ENCODE results near the gene DHRSX. TPM values are rescaled to one million over a fixed set of nuclear protein-coding genes. Genes with fewer than 3 reads are reported as not detected.
A peak's percentile ranks its signal among the peaks of the same experiment; 100 is the strongest.

Gene DHRSX
- total and polyA plus RNA-seq, 10 of the 15 experiments (the other 5 are each of a cell fraction or from before 2014, with no cell fraction given), result 1.7 to 39.5 (median 16.5) TPM

GRCh38 chrX:2521927-2522386 is 21.2 kb upstream of the DHRSX start:
- POLR2A ChIA-PET, result no interaction called here
- FAIRE-seq (no peak), DNase-seq (ENCODE audit: low read depth, low spot score) (no peak), ATAC-seq (peak; percentile 75)
- peak overlapping the region; percentile 96 for H3K27ac ChIP-seq (ENCODE audit: control insufficient read depth, insufficient read depth)
- BruUV-seq (replicated peaks), result no TSS peak
- H2AFZ ChIP-seq (ENCODE audit: control insufficient read depth, low read depth, low read length), result peak overlapping the region; percentile 71; the same call in 1 of the 2 replicates
- CTCF ChIA-PET, result no interaction called here
- H3K4me1 ChIP-seq (ENCODE audit: control insufficient read depth, insufficient read depth, low read length), result peaks cover 31% of the 10 kb centered on the region
- H3K27me3 ChIP-seq (replicated peaks in 1 of 2; ENCODE audit: control insufficient read depth in 2 of 2, insufficient read depth in 2 of 2, low read length in 1 of 2), result no peaks in the 10 kb centered on the region
- H3K79me2 ChIP-seq (ENCODE audit: control insufficient read depth, insufficient read depth, low read length), result no peaks in the 10 kb centered on the region
- no peaks in the 10 kb centered on the region for H4K20me1 ChIP-seq (ENCODE audit: control insufficient read depth, insufficient read depth)
- no peak overlapping the region for H3K4me3 ChIP-seq
- in situ Hi-C loops (cut with MboI), result loop anchor here (25.0 kb wide), 1 partner anchor 1060 kb away; the partner anchor contains the start of gene ASMTL
- SMC1A ChIA-PET (ENCODE audit: uncharacterized antibody, unreplicated experiment), result no interaction called here
- peaks cover 16% of the 10 kb centered on the region for H3K9me3 ChIP-seq (replicated peaks; ENCODE audit: control insufficient read depth, insufficient read depth, low read length)
- H3K9ac ChIP-seq (ENCODE audit: control insufficient read depth, insufficient read depth, low read length), result peak overlapping the region; percentile 61
- RAD21 ChIA-PET (ENCODE audit: unreplicated experiment), result no interaction called here
- 24% methylated on average over 5 of the region's 6 CpGs for WGBS (ENCODE audit: insufficient coverage, insufficient replicate concordance, low lambda C conversion rate, missing lambda C conversion rate)
- intact Hi-C loops (cut with micrococcal nuclease; ENCODE audit: unreplicated experiment), result loop anchor here (10.0 kb wide), 1 partner anchor 173 kb away; the partner anchor contains the start of gene CD99
- peak overlapping the region; percentile 81 for H3K4me2 ChIP-seq (ENCODE audit: control insufficient read depth, insufficient read depth)
- H3K36me3 ChIP-seq (ENCODE audit: control insufficient read depth in 2 of 2, insufficient read depth in 2 of 2, low read length in 1 of 2), result no peaks in the 10 kb centered on the region
- TF ChIP-seq JUNB (IDR thresholded peaks at IDR 0.05) (peak; percentile 36), ZBTB40 (IDR thresholded peaks at IDR 0.05; ENCODE audit: borderline replicate concordance) (0 out of 2 replicates have a peak, but pooled peaks have one; percentile 1), CBX5 (IDR thresholded peaks at IDR 0.05; ENCODE audit: low read depth) (0 out of 2 replicates have a peak, but pooled peaks have one; percentile 21), NFIC (IDR thresholded peaks at IDR 0.05; ENCODE audit: low read depth, low read length) (0 out of 2 replicates have a peak, but pooled peaks have one; percentile 1), USF1 (IDR thresholded peaks at IDR 0.05; ENCODE audit: borderline replicate concordance, extremely low read length, insufficient read depth, low read depth, low read length) (no peak), YY1 (IDR thresholded peaks at IDR 0.05; ENCODE audit: low read depth, low read length) (no peak), TCF7 (IDR thresholded peaks at IDR 0.05; ENCODE audit: borderline replicate concordance) (peak; percentile 76; the same call in 1 of the 2 replicates), ZNF384 (IDR thresholded peaks at IDR 0.05; ENCODE audit: borderline replicate concordance, low read depth, low read length) (peak; percentile 77), ATF2 (IDR thresholded peaks at IDR 0.05; ENCODE audit: low read length) (peak; percentile 56), CREB1 (IDR thresholded peaks at IDR 0.05; ENCODE audit: low read depth) (peak; percentile 69; the same call in 1 of the 2 replicates), BRCA1 (IDR thresholded peaks at IDR 0.05; ENCODE audit: low read depth, low read length) (no peak), CREM (IDR thresholded peaks at IDR 0.05; ENCODE audit: low read depth) (peak; percentile 63; the same call in 1 of the 2 replicates), JUND (IDR thresholded peaks at IDR 0.05; ENCODE audit: low read depth, low read length) (0 out of 2 replicates have a peak, but pooled peaks have one; percentile 42), ATF7 (IDR thresholded peaks at IDR 0.05; ENCODE audit: low read depth) (peak; percentile 99), MLLT1 (IDR thresholded peaks at IDR 0.05) (0 out of 2 replicates have a peak, but pooled peaks have one; percentile 41), SMAD5 (IDR thresholded peaks at IDR 0.05; ENCODE audit: low read depth) (no peak), PAX5 (IDR thresholded peaks at IDR 0.05; ENCODE audit: borderline replicate concordance, low read depth, low read length) (0 out of 2 replicates have a peak, but pooled peaks have one; percentile 19)
